Endothelial cell of umbilical vein (primary cell): ENCODE results near the gene GSTM3. TPM values are rescaled to one million over a fixed set of nuclear protein-coding genes. Genes with fewer than 3 reads are reported as not detected.

Experiments
- BruUV-seq: library from RNA; stranded (reverse); fragments of 400-500 nt; replicated peaks from 2 replicates; lab custom pipeline; 2021; lab: Mats Ljungman, UMichigan
- CTCF ChIA-PET: fragments of 300-600, 350-600 bp; sonication (Branson Sonifier 250); formaldehyde crosslinking; loops from one replicate; lab custom pipeline; 2021; ENCODE audit warnings: antibody characterized with exemption, inconsistent platforms; lab: Charles Lee
- POLR2A ChIA-PET: fragments of 300-600, 350-600 bp; sonication (Branson Sonifier 250); formaldehyde crosslinking; loops from one replicate; lab custom pipeline; 2021; ENCODE audit warnings: antibody characterized with exemption, inconsistent platforms; lab: Charles Lee
- DNase-seq: peaks from one replicate; pipeline ENCODE4 v3.0.0-alpha.2; 2011; ENCODE audit warnings: low read depth, low spot score
- FAIRE-seq: peaks from 2 replicates; lab custom pipeline; 2011; peaks lifted over from hg19 to GRCh38; lab: Jason Lieb, UNC
- H2AFZ ChIP-seq: 2 replicates; pipeline ENCODE4 v1.6.0; 2012; ENCODE audit warnings: low read depth, low read length, control low read depth, inconsistent platforms
- H3K27ac ChIP-seq: 2 replicates; pipeline ENCODE4 v1.5.1; 2011; ENCODE audit warnings: low read depth, mild to moderate bottlenecking, control low read depth, low read length, moderate library complexity; ENCODE audit not compliant: insufficient read depth
- H3K27me3 ChIP-seq, 2 experiments: 2 replicates each; pipeline versions ENCODE4 v1.6.0 to v1.6.1; 2011; ENCODE audit warnings: low read length in 2 of 2, mixed read lengths in 1 of 2; ENCODE audit not compliant: control insufficient read depth in 2 of 2, insufficient read depth in 2 of 2
- H3K36me3 ChIP-seq, 2 experiments: 2 replicates in 1 of 2; 3 replicates in 1 of 2; pipeline ENCODE4 v1.5.1; 2011; ENCODE audit warnings: low read length in 2 of 2, mild to moderate bottlenecking in 1 of 2, moderate library complexity in 1 of 2; ENCODE audit not compliant: control insufficient read depth in 2 of 2, insufficient read depth in 2 of 2; ENCODE audit errors: extremely low read depth in 1 of 2
- H3K4me1 ChIP-seq: 3 replicates; pipeline ENCODE4 v1.5.1; 2011; ENCODE audit warnings: mild to moderate bottlenecking, low read length; ENCODE audit not compliant: control insufficient read depth, insufficient read depth; ENCODE audit errors: extremely low read depth
- H3K4me2 ChIP-seq: 2 replicates; pipeline ENCODE4 v1.6.1; 2011; ENCODE audit warnings: low read length, control low read depth, mixed read lengths; ENCODE audit not compliant: insufficient read depth
- H3K4me3 ChIP-seq, 3 experiments: fragments of 200-600 bp in 1 of 3; sonication (generic), shearing (Covaris generic) in 1 of 3; replicated peaks in 1 of 3; 2 replicates each; pipeline ENCODE4 v1.5.1; 2011 to 2016; ENCODE audit warnings: control low read depth in 3 of 3, low read length in 3 of 3, mild to moderate bottlenecking in 2 of 3, inconsistent platforms in 1 of 3, low read depth in 1 of 3, moderate library complexity in 1 of 3; ENCODE audit not compliant: insufficient read depth in 1 of 3
- H3K79me2 ChIP-seq: 2 replicates; pipeline ENCODE4 v1.6.0; 2012; ENCODE audit warnings: low read length, inconsistent platforms; ENCODE audit not compliant: control insufficient read depth, insufficient read depth
- H3K9ac ChIP-seq: replicated peaks from 2 replicates; pipeline ENCODE3; 2011; ENCODE audit warnings: low read length, control low read depth; ENCODE audit not compliant: insufficient read depth; ENCODE audit errors: extremely low read depth
- H3K9me1 ChIP-seq: replicated peaks from 3 replicates; pipeline ENCODE4 v1.6.0; 2011; ENCODE audit warnings: mild to moderate bottlenecking, low read length; ENCODE audit not compliant: control insufficient read depth, insufficient read depth; ENCODE audit errors: extremely low read depth
- H3K9me3 ChIP-seq: replicated peaks from 2 replicates; pipeline ENCODE4 v1.5.1; 2012; ENCODE audit warnings: low read length, inconsistent platforms; ENCODE audit not compliant: control insufficient read depth, insufficient read depth
- H4K20me1 ChIP-seq: replicated peaks from 2 replicates; pipeline ENCODE3; 2011; ENCODE audit warnings: mild to moderate bottlenecking, low read length; ENCODE audit not compliant: control insufficient read depth, insufficient read depth; ENCODE audit errors: extremely low read depth
- CTCF ChIP-seq, 2 donors: IDR thresholded peaks; 1 replicate in 1 of 2; 2 replicates in 1 of 2; pipeline ENCODE4 v1.5.1; 2011; ENCODE audit warnings: low read length in 2 of 2, mild to moderate bottlenecking in 2 of 2, moderate library complexity in 2 of 2, control low read depth in 1 of 2, inconsistent platforms in 1 of 2, low read depth in 1 of 2; ENCODE audit not compliant: insufficient read depth in 1 of 2; ENCODE audit errors: extremely low read depth in 1 of 2
- EZH2 ChIP-seq: IDR thresholded peaks from 2 replicates; pipeline ENCODE4 v1.6.1; 2012; ENCODE audit warnings: borderline replicate concordance, low read depth, mild to moderate bottlenecking, moderate library complexity, low read length, inconsistent platforms; ENCODE audit not compliant: severe bottlenecking
- FOS ChIP-seq: IDR thresholded peaks from 2 replicates; pipeline ENCODE4 v1.6.1; 2011; ENCODE audit warnings: mild to moderate bottlenecking, low read length, moderate library complexity, borderline replicate concordance; ENCODE audit not compliant: insufficient read depth
- GATA2 ChIP-seq: IDR thresholded peaks from 2 replicates; pipeline ENCODE4 v1.7.0; 2011; ENCODE audit warnings: low read depth, mild to moderate bottlenecking, moderate library complexity, mixed read lengths, low read length; ENCODE audit not compliant: insufficient read length, insufficient read depth
- JUN ChIP-seq: IDR thresholded peaks from 2 replicates; pipeline ENCODE4 v1.6.1; 2011; ENCODE audit warnings: borderline replicate concordance, low read depth; ENCODE audit not compliant: insufficient read length, insufficient read depth
- MAX ChIP-seq: IDR thresholded peaks from 2 replicates; pipeline ENCODE4 v1.6.1; 2011; ENCODE audit not compliant: insufficient read depth, insufficient read length
- MYC ChIP-seq: IDR thresholded peaks from one replicate; pipeline ENCODE4 v1.6.1; 2011; ENCODE audit warnings: mild to moderate bottlenecking, low read depth, low read length
- POLR2A ChIP-seq: IDR thresholded peaks from 2 replicates; pipeline ENCODE4 v1.6.1; 2012; ENCODE audit warnings: low read depth, mild to moderate bottlenecking, control low read depth, low read length
- POLR2AphosphoS5 ChIP-seq: IDR thresholded peaks from 2 replicates; pipeline ENCODE4 v1.6.1; 2012; ENCODE audit warnings: low read depth, mild to moderate bottlenecking, control low read depth, low read length, moderate library complexity; ENCODE audit not compliant: insufficient read depth
- dilution Hi-C: fragments of 300-500 bp; cut with MboI; formaldehyde crosslinking; loops from one replicate; pipeline ENCODE4 v1.15.0; 2019; ENCODE audit warnings: low sequenced_read_pairs; ENCODE audit not compliant: extremely low pct_ligation_motif_present
- intact Hi-C: fragments of 100-400 bp; cut with micrococcal nuclease; formaldehyde crosslinking; loops from one replicate; pipeline ENCODE4 v1.10.0; 2022
- polyA plus RNA-seq, 4 experiments: library from polyadenylated mRNA; depleted of rRNA in 3 of 4; stranded (reverse) in 3 of 4; unstranded in 1 of 4; fragments of >200 nt; gene quantifications; 2 replicates each; pipeline versions ENCODE4 v1.2.1 to v1.2.3, GENCODE V29; 2011 to 2012; ENCODE audit warnings: missing spikeins in 1 of 4
- total RNA-seq: library from RNA; stranded (reverse); gene quantifications from 2 replicates; pipeline ENCODE4 v1.2.3, GENCODE V29; 2021

GSTM3 gene
- total and polyA plus RNA-seq, 2 donors (not counting 3 experiments of a cell fraction or from before 2014, with no cell fraction given), result 27.9 to 52.0 TPM

- H3K36me3 ChIP-seq, result no peaks in the 10 kb centered on the region
- ChIA-PET POLR2A (interaction anchor here (0.6 to 0.8 kb wide), 2 partner anchors 194 to 244 kb away, joined by 3 read pairs; partner anchors contain the start of genes AHCYL1 and STRIP1), CTCF (interaction anchor here (0.5 to 6.2 kb wide), 33 partner anchors 8 to 245 kb away, joined by 3 to 329 read pairs (median 5); partner anchors contain the start of genes AHCYL1, CSF1, GSTM1 and STRIP1)
- H3K4me3 ChIP-seq, result no peak overlapping the region
- peak overlapping the region; percentile 14 for H3K27ac ChIP-seq
- FAIRE-seq, result no peak
- dilution Hi-C loops (loop anchor here (25.0 kb wide), 1 partner anchor 222 kb away; no protein-coding TSS in a partner anchor), intact Hi-C loops (loop anchor here (5.0 kb wide), 1 partner anchor 142 kb away; no protein-coding TSS in a partner anchor)
- H2AFZ ChIP-seq, result peak overlapping the region; percentile 40
- H3K27me3 ChIP-seq, result no peaks in the 10 kb centered on the region
- no peaks in the 10 kb centered on the region for H4K20me1 ChIP-seq
- no peak overlapping the region for H3K4me2 ChIP-seq
- DNase-seq, result no peak
- H3K9me3 ChIP-seq, result no peaks in the 10 kb centered on the region
- no peaks in the 10 kb centered on the region for H3K79me2 ChIP-seq
- peaks cover 38% of the 10 kb centered on the region for H3K4me1 ChIP-seq
- no peak overlapping the region for H3K9ac ChIP-seq
- no peaks in the 10 kb centered on the region for H3K9me1 ChIP-seq
- BruUV-seq, result no TSS peak
- no peak for TF ChIP-seq MAX
- TF ChIP-seq GATA2, result no peak
- no peak for TF ChIP-seq FOS
- no peak for TF ChIP-seq CTCF (IDR thresholded peaks at IDR 0.05; ENCODE audit: extremely low read depth in 1 of 2, insufficient read depth in 1 of 2, low read depth in 1 of 2, low read length in 2 of 2)
- no peak for TF ChIP-seq EZH2
- no peak for TF ChIP-seq POLR2A
- TF ChIP-seq MYC, result no peak
- TF ChIP-seq POLR2AphosphoS5, result no peak
- no peak for TF ChIP-seq JUN
These were observed 49.5 kb upstream of the GSTM3 start for GRCh38 chr1:109790329-109790728.
